Thyroid gland (tissue), 4 donors: ENCODE measurements around the gene NXN.

ENCODE experiments used
- POLR2A ChIP-seq, 2 donors: fragments of 450-650 bp; IDR thresholded peaks; one replicate each; pipeline ENCODE4 v1.6.1; 2017; ENCODE audit warnings: antibody characterized with exemption in 2 of 2, mild to moderate bottlenecking in 2 of 2, moderate library complexity in 1 of 2
- TF ChIP-seq, protein P1 (sequence below), 6 experiments: fragments of 200-600 bp in 3 of 6; fragments of 450-650 bp in 3 of 6; sonication (generic) in 3 of 6; IDR thresholded peaks; one replicate each; pipeline ENCODE4 v1.5.1; 2016 to 2019; ENCODE audit warnings: antibody characterized with exemption in 6 of 6, mild to moderate bottlenecking in 2 of 6, inconsistent platforms in 1 of 6, moderate library complexity in 1 of 6

DNA sequence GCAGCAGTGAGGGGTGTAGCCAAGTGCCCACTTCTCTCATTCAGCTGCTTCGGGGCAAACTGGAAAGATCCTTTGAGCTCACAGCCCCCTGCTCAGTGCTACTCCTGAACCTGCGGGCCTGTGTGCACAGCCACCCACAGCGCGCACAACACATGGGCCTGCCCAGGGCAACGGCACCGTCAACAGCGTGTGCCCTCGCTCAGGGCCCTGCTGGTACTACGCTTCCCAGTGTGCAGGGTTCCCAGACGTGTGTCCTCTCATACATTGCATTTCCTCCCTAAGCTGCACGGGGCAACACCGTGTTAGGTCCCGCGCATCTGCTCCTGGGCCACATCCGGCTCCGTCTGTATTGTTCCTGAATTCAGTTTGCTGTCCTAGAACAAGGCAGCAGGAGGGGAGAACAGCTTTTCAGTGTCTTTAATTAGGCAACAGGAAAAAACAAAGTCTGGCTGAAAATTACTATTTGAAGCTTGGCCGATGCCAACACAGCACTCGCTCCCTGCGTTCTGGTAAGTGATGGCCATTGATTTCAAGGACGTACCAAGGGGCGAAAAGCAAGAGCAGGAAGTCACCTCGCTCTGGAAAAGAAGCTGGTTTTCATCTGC lies 182.2 kb downstream of the NXN start:
- TF ChIP-seq POLR2A (IDR thresholded peaks at IDR 0.05), result no peak
- TF ChIP-seq, protein P1, sequence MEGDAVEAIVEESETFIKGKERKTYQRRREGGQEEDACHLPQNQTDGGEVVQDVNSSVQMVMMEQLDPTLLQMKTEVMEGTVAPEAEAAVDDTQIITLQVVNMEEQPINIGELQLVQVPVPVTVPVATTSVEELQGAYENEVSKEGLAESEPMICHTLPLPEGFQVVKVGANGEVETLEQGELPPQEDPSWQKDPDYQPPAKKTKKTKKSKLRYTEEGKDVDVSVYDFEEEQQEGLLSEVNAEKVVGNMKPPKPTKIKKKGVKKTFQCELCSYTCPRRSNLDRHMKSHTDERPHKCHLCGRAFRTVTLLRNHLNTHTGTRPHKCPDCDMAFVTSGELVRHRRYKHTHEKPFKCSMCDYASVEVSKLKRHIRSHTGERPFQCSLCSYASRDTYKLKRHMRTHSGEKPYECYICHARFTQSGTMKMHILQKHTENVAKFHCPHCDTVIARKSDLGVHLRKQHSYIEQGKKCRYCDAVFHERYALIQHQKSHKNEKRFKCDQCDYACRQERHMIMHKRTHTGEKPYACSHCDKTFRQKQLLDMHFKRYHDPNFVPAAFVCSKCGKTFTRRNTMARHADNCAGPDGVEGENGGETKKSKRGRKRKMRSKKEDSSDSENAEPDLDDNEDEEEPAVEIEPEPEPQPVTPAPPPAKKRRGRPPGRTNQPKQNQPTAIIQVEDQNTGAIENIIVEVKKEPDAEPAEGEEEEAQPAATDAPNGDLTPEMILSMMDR (IDR thresholded peaks at IDR 0.05), result no peak
